ENCODE measurements around the gene AGFG2. TPM values are rescaled to one million over a fixed set of nuclear protein-coding genes. Genes with fewer than 3 reads are reported as not detected.

AGFG2 gene
- total and polyA plus RNA-seq, 2 of the 13 experiments (the other 11 are each of a cell fraction or from before 2014, with no cell fraction given) = 125 to 132 TPM

GRCh38 chr7:100567751-100568175, 28.8 kb downstream of the AGFG2 start (continued):
- TF ChIP-seq ELF3 (CRISPR knock-in tag; IDR thresholded peaks at IDR 0.05) = peak; percentile 86
- no peak; the same call in 1 of the 2 replicates for TF ChIP-seq FOSL2 (CRISPR knock-in tag; IDR thresholded peaks at IDR 0.05)
- peak; percentile 12; the same call in 1 of the 2 replicates for TF ChIP-seq ARNT2 (CRISPR knock-in tag; IDR thresholded peaks at IDR 0.05; ENCODE audit: low read depth)
- TF ChIP-seq HHEX (CRISPR knock-in tag; IDR thresholded peaks at IDR 0.05) = no peak
- no peak for TF ChIP-seq IRF2 (CRISPR knock-in tag; IDR thresholded peaks at IDR 0.05)
- TF ChIP-seq RNF2 (conservative IDR thresholded peaks at IDR 0.05; ENCODE audit: low read depth) = no peak
- no peak for TF ChIP-seq ZNF597 (CRISPR knock-in tag; IDR thresholded peaks at IDR 0.05)
- TF ChIP-seq NFE2L1 (CRISPR knock-in tag; IDR thresholded peaks at IDR 0.05; ENCODE audit: borderline replicate concordance) = no peak
- TF ChIP-seq ATF3 (CRISPR knock-in tag; IDR thresholded peaks at IDR 0.05) = no peak
- no peak for TF ChIP-seq GLI4 (CRISPR knock-in tag; IDR thresholded peaks at IDR 0.05; ENCODE audit: borderline replicate concordance)
- no peak for TF ChIP-seq AHR (CRISPR knock-in tag; IDR thresholded peaks at IDR 0.05)
- TF ChIP-seq ATRX (CRISPR knock-in tag; IDR thresholded peaks at IDR 0.05; ENCODE audit: borderline replicate concordance) = no peak
- no peak; the same call in 1 of the 2 replicates for TF ChIP-seq GABPB1 (CRISPR knock-in tag; IDR thresholded peaks at IDR 0.05)
- TF ChIP-seq ZFP36 (IDR thresholded peaks at IDR 0.05; ENCODE audit: borderline replicate concordance, low read depth, low read length, partially characterized antibody) = no peak
- TF ChIP-seq NFIC (IDR thresholded peaks at IDR 0.05; ENCODE audit: low read length) = no peak
- no peak for TF ChIP-seq CHD4 (IDR thresholded peaks at IDR 0.05; ENCODE audit: borderline replicate concordance, low read length)
- TF ChIP-seq HNRNPL (IDR thresholded peaks at IDR 0.05; ENCODE audit: low read depth, low read length) = no peak
- no peak for TF ChIP-seq ZNF761 (CRISPR knock-in tag; conservative IDR thresholded peaks at IDR 0.05)
- TF ChIP-seq ADNP (CRISPR knock-in tag; IDR thresholded peaks at IDR 0.05) = no peak
- TF ChIP-seq ZNF75D (CRISPR knock-in tag; IDR thresholded peaks at IDR 0.05; ENCODE audit: borderline replicate concordance) = no peak
- no peak for TF ChIP-seq SMYD3 (CRISPR knock-in tag; IDR thresholded peaks at IDR 0.05)
- TF ChIP-seq HOXD1 (CRISPR knock-in tag; IDR thresholded peaks at IDR 0.05) = no peak; the same call in 1 of the 2 replicates
- no peak for TF ChIP-seq ZBTB40 (IDR thresholded peaks at IDR 0.05)
- no peak; the same call in 1 of the 2 replicates for TF ChIP-seq ZBTB40 (CRISPR knock-in tag; IDR thresholded peaks at IDR 0.05)
